Measurements from ENCODE around the gene CDC42. TPM values are rescaled to one million over a fixed set of nuclear protein-coding genes. Genes with fewer than 3 reads are reported as not detected.

Gene CDC42
- total and polyA plus RNA-seq, 9 of the 15 experiments (the other 6 are each of a cell fraction or from before 2014, with no cell fraction given): 186 to 398 (median 325) TPM

- in situ Hi-C loops (cut with MboI): no loop called here
- TF ChIP-seq FOXP1 (CRISPR knock-in tag; IDR thresholded peaks at IDR 0.05) (no peak), RBM17 (IDR thresholded peaks at IDR 0.05; ENCODE audit: borderline replicate concordance, low read depth, low read length) (no peak), RBM25 (IDR thresholded peaks at IDR 0.05; ENCODE audit: low read depth, low read length, severe bottlenecking) (peak; percentile 56), BCOR (IDR thresholded peaks at IDR 0.05) (peak; percentile 55), FOS (IDR thresholded peaks at IDR 0.05; ENCODE audit: extremely low read depth, insufficient read length) (no peak), SMARCA5 (IDR thresholded peaks at IDR 0.05) (0 out of 2 replicates have a peak, but pooled peaks have one; percentile 39)
- peaks cover 13 to 22% of the 10 kb centered on the region in 2 experiments for H3K4me1 ChIP-seq (replicated peaks in 1 of 2; ENCODE audit: control insufficient read depth in 2 of 2, insufficient read depth in 2 of 2, low read length in 2 of 2)
- FAIRE-seq: no peak
- peaks cover 82% of the 10 kb centered on the region for H3K36me3 ChIP-seq (ENCODE audit: control insufficient read depth, insufficient read depth, low read length)
- no peak for DNase-seq (ENCODE audit: extremely low read depth in 1 of 4, low spot score in 3 of 4)
- H3K27me3 ChIP-seq (ENCODE audit: control insufficient read depth in 2 of 2, insufficient read depth in 2 of 2, low read length in 2 of 2): no peaks in the 10 kb centered on the region
- POLR2A ChIA-PET: interaction anchor here (0.6 to 2.7 kb wide), 2 partner anchors 11 to 30 kb away, joined by 3 to 25 read pairs; no protein-coding TSS in a partner anchor
- no peak overlapping the region for H3K4me2 ChIP-seq (ENCODE audit: insufficient read depth, low read length)
- ATAC-seq: no peak; the same call in 2 of the 3 replicates
- WGBS (ENCODE audit: insufficient coverage, low coverage, missing lambda C conversion rate): 80% methylated on average over 3 of the region's 3 CpGs
- peaks cover 3% of the 10 kb centered on the region for H3K9me1 ChIP-seq (ENCODE audit: control insufficient read depth, insufficient read depth, low read length)
- peaks cover 31% of the 10 kb centered on the region for H4K20me1 ChIP-seq (replicated peaks; ENCODE audit: control insufficient read depth, insufficient read depth, low read length)
- CTCF ChIA-PET (ENCODE audit: low intra/inter-chr PET ratio): no interaction called here
- H2AFZ ChIP-seq (ENCODE audit: low read depth, low read length): no peak overlapping the region
- no peak overlapping the region; a peak in 1 of 4 replicates for H3K9ac ChIP-seq (ENCODE audit: insufficient read depth in 1 of 2, low read depth in 2 of 2, low read length in 2 of 2)
- H3K9me3 ChIP-seq (replicated peaks; ENCODE audit: control insufficient read depth, insufficient read depth, low read depth, low read length): no peaks in the 10 kb centered on the region
- no peak overlapping the region for H3K27ac ChIP-seq (ENCODE audit: extremely low read depth, low read depth, low read length)
- peaks cover 94% of the 10 kb centered on the region for H3K79me2 ChIP-seq (ENCODE audit: control insufficient read depth, insufficient read depth, low read length)
- no peak overlapping the region for H3K4me3 ChIP-seq
- BruUV-seq (replicated peaks): no TSS peak
- intact Hi-C loops (cut with micrococcal nuclease): no loop called here
These were observed 23.8 kb downstream of the CDC42 start for GRCh38 chr1:22076346-22076745.

DNA sequence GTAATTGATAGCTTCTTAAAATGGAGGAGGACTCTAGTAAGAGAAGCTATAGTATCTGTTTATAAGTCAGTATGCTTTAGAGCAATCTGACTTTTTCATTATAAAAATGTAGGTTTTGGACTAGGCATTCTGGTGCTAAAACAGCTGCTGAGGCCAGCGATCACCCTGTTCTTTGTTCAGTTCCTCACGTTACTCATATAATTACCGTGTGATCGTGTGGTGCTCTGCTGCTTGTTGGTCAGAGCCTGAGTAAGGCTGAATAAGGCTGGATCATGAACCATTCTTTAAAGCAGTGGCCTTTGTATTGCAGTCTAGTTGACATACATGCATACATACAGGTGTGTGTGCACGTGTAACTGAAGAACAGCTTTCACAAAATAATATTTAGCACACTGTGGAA, 25.2 kb downstream of the CDC42 start:
- DNase-seq (ENCODE audit: extremely low read depth in 1 of 4, low spot score in 3 of 4): no peak
- H3K9me3 ChIP-seq (replicated peaks; ENCODE audit: control insufficient read depth, insufficient read depth, low read depth, low read length): no peaks in the 10 kb centered on the region
- H2AFZ ChIP-seq (ENCODE audit: low read depth, low read length): no peak overlapping the region
- peaks cover 3% of the 10 kb centered on the region for H3K9me1 ChIP-seq (ENCODE audit: control insufficient read depth, insufficient read depth, low read length)
- no peak for ATAC-seq
- no peak overlapping the region for H3K4me2 ChIP-seq (ENCODE audit: insufficient read depth, low read length)
- H3K27me3 ChIP-seq (ENCODE audit: control insufficient read depth in 2 of 2, insufficient read depth in 2 of 2, low read length in 2 of 2): no peaks in the 10 kb centered on the region
- H3K9ac ChIP-seq (ENCODE audit: insufficient read depth in 1 of 2, low read depth in 2 of 2, low read length in 2 of 2): no peak overlapping the region
- H4K20me1 ChIP-seq (replicated peaks; ENCODE audit: control insufficient read depth, insufficient read depth, low read length): peaks cover 22% of the 10 kb centered on the region
- in situ Hi-C loops (cut with MboI) (no loop called here), intact Hi-C loops (cut with micrococcal nuclease) (no loop called here)
- CTCF ChIA-PET (ENCODE audit: low intra/inter-chr PET ratio): no interaction called here
- peaks cover 88% of the 10 kb centered on the region for H3K36me3 ChIP-seq (ENCODE audit: control insufficient read depth, insufficient read depth, low read length)
- POLR2A ChIA-PET: interaction anchor here (0.8 kb wide), 1 partner anchor 19 kb away, joined by 4 read pairs; no protein-coding TSS in a partner anchor
- no TSS peak for BruUV-seq (replicated peaks)
- peaks cover 13 to 22% of the 10 kb centered on the region in 2 experiments for H3K4me1 ChIP-seq (replicated peaks in 1 of 2; ENCODE audit: control insufficient read depth in 2 of 2, insufficient read depth in 2 of 2, low read length in 2 of 2)
- peak overlapping the region; percentile 8; the same call in 1 of the 3 replicates for H3K27ac ChIP-seq (ENCODE audit: extremely low read depth, low read depth, low read length)
- no peak overlapping the region for H3K4me3 ChIP-seq
- H3K79me2 ChIP-seq (ENCODE audit: control insufficient read depth, insufficient read depth, low read length): peaks cover 93% of the 10 kb centered on the region
- WGBS (ENCODE audit: insufficient coverage, low coverage, missing lambda C conversion rate): 80% methylated on average over 5 of the region's 5 CpGs
- no peak for FAIRE-seq
- TF ChIP-seq IRF2 (CRISPR knock-in tag; IDR thresholded peaks at IDR 0.05): no peak
- no peak for TF ChIP-seq HNRNPK (IDR thresholded peaks at IDR 0.05; ENCODE audit: low read depth, low read length, poor library complexity, severe bottlenecking)
- TF ChIP-seq ZKSCAN8 (CRISPR knock-in tag; IDR thresholded peaks at IDR 0.05): no peak
- TF ChIP-seq HDAC6 (IDR thresholded peaks at IDR 0.05; ENCODE audit: low read depth, low read length): no peak
- no peak for TF ChIP-seq HDAC8 (tag; IDR thresholded peaks at IDR 0.05)
- no peak for TF ChIP-seq CEBPZ (IDR thresholded peaks at IDR 0.05; ENCODE audit: borderline replicate concordance, low read depth, low read length)
- no peak for TF ChIP-seq ZNF143 (CRISPR knock-in tag; IDR thresholded peaks at IDR 0.05)
- no peak for TF ChIP-seq RAD21 (CRISPR knock-in tag; conservative IDR thresholded peaks at IDR 0.05 in 1 of 2, IDR thresholded peaks at IDR 0.05 in 1 of 2)
